ENCODE data around the gene RIPK1. TPM values are rescaled to one million over a fixed set of nuclear protein-coding genes. Genes with fewer than 3 reads are reported as not detected.
"Not testable (repeated sequence)": the region's sequence is repeated elsewhere in the genome, so short reads cannot be mapped to it uniquely, and the experiment has no call there.

Gene RIPK1
- total RNA-seq, 4 donors from 2014 or later, result 12.1 to 46.0 (median 34.6) TPM

DNA sequence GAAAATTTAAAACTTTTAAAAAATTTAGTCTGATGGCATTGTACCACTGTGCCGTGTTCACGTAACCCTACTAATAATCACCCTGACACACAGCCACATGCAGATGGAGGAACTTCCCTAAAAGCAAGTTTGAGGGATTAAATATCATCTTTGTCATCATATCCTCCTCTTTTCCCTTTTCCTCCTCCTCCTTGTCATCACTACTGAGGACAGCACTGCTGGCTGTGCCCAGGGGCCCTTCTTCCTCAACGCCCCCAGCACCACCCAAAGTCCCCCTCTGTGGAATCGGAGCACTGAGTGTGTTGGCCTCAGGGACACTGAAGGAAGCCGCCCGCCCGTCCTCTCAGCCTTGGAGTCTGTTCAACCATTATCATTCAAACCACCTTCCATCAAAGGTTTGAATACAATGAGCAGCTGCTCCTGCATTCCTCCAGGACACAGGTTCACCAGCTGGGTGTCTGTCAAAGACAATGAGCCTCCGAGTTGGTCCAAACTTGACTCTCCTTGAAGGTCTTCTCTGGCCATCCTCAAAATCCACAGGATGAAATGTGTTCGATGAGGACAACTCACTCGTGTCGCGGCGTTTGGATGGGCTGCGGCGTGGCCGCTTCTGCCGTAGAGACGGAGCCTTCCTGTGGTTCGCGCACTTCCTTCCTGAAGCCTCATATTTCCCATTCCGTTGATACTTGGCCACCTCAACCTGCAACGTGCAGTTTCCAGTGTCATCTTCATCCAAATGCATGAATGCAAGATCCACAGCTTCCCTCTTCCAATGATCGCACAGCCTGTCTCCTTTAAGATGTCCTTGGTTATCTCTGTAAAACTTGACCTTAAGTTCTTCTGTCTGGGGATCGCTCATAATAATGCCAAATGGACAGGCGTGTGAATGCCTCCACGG is 45.3 kb upstream of the RIPK1 start:
- no peaks in the 10 kb centered on the region for H3K27me3 ChIP-seq
- H3K27ac ChIP-seq, result peak overlapping the region; percentile 82 to 90 (median 86)
- in situ Hi-C loops (cut with MboI; ENCODE audit: low pct_ligation_motif_present in 1 of 4, low pct_unique_long_range_greater_than_20kb in 1 of 4, low sequenced_read_pairs in 3 of 4) (no loop called here), intact Hi-C loops (cut with DNase I; ENCODE audit: low total_unique reads) (no loop called here)
- peaks cover 9 to 65% (median 20%) of the 10 kb centered on the region in 4 donors for H3K4me1 ChIP-seq
- no peaks in the 10 kb centered on the region for H3K36me3 ChIP-seq
- no peak for DNase-seq
- H3K4me3 ChIP-seq, result peak overlapping the region; percentile 11 to 47 (median 30)
- no peaks in the 10 kb centered on the region for H3K9me3 ChIP-seq
- TF ChIP-seq EP300 (IDR thresholded peaks at IDR 0.05; ENCODE audit: low read depth), result no peak
- no peak for TF ChIP-seq POLR2AphosphoS5 (IDR thresholded peaks at IDR 0.05)
- no peak for TF ChIP-seq POLR2A (IDR thresholded peaks at IDR 0.05)
- TF ChIP-seq, protein P1, sequence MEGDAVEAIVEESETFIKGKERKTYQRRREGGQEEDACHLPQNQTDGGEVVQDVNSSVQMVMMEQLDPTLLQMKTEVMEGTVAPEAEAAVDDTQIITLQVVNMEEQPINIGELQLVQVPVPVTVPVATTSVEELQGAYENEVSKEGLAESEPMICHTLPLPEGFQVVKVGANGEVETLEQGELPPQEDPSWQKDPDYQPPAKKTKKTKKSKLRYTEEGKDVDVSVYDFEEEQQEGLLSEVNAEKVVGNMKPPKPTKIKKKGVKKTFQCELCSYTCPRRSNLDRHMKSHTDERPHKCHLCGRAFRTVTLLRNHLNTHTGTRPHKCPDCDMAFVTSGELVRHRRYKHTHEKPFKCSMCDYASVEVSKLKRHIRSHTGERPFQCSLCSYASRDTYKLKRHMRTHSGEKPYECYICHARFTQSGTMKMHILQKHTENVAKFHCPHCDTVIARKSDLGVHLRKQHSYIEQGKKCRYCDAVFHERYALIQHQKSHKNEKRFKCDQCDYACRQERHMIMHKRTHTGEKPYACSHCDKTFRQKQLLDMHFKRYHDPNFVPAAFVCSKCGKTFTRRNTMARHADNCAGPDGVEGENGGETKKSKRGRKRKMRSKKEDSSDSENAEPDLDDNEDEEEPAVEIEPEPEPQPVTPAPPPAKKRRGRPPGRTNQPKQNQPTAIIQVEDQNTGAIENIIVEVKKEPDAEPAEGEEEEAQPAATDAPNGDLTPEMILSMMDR (IDR thresholded peaks at IDR 0.05), result no peak
- WGBS, 2 donors (ENCODE audit: low coverage in 1 of 2), result 53 to 67% methylated on average over 15 to 26 of the region's 26 CpGs

DNA sequence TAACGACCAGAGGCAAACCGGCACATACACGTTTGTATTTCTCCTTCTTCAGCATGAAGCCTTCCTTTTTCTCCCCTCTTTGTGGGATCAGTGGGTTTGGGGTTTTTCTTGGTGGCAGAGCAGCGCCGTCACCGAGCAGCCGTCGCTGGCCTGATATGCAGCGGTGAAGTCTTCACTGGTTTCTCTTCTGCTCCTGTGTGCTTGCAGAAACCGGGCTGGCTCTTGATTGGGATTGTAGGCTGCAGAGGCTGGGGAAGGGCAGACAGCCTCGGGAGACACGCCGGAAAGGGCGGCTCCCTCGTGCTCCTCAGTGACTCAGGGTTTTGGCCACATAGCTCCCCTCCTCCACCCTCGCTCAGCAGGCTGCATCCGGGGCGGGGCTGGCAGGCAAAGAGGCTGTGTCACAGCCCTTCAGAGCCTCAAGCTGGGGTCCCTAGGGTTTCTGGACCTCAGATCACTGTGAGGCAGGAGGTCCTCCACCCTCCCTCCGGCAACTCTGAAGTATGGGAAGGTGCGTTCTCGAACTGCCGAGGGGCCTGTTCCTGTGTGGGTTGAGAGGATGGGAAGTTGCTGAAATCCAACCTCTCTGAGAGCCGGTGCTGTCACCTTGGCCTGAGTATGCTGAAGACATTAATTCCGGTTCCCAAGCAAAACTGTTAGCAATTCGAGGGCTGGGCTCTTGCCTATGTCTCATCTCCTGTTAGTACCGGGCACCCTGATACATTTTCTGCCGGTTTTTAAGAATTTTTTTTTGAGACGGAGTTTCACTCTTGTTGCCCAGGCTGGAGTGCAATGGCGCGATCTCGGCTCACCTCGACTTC is 44.4 kb upstream of the RIPK1 start:
- in situ Hi-C loops (cut with MboI; ENCODE audit: low pct_ligation_motif_present in 1 of 4, low pct_unique_long_range_greater_than_20kb in 1 of 4, low sequenced_read_pairs in 3 of 4) (no loop called here), intact Hi-C loops (cut with DNase I; ENCODE audit: low total_unique reads) (no loop called here)
- peak; percentile 93 for DNase-seq
- Histone ChIP-seq H3K4me1 (peaks cover 9 to 59% (median 19%) of the 10 kb centered on the region in 4 donors), H3K4me3 (peak overlapping the region; percentile 11 to 47 (median 30)), H3K27ac (peak overlapping the region; percentile 82 to 90 (median 86)), H3K9me3 (no peaks in the 10 kb centered on the region), H3K27me3 (no peaks in the 10 kb centered on the region), H3K36me3 (no peaks in the 10 kb centered on the region)
- WGBS, 2 donors (ENCODE audit: low coverage in 1 of 2), result 37 to 42% methylated on average over 19 to 32 of the region's 32 CpGs
- TF ChIP-seq POLR2AphosphoS5 (IDR thresholded peaks at IDR 0.05) (peak; percentile 71 to 81 (median 79)), EP300 (IDR thresholded peaks at IDR 0.05; ENCODE audit: low read depth) (peak; percentile 40), POLR2A (IDR thresholded peaks at IDR 0.05) (peak; percentile 63)
- TF ChIP-seq, protein P1 (IDR thresholded peaks at IDR 0.05), result no peak

DNA sequence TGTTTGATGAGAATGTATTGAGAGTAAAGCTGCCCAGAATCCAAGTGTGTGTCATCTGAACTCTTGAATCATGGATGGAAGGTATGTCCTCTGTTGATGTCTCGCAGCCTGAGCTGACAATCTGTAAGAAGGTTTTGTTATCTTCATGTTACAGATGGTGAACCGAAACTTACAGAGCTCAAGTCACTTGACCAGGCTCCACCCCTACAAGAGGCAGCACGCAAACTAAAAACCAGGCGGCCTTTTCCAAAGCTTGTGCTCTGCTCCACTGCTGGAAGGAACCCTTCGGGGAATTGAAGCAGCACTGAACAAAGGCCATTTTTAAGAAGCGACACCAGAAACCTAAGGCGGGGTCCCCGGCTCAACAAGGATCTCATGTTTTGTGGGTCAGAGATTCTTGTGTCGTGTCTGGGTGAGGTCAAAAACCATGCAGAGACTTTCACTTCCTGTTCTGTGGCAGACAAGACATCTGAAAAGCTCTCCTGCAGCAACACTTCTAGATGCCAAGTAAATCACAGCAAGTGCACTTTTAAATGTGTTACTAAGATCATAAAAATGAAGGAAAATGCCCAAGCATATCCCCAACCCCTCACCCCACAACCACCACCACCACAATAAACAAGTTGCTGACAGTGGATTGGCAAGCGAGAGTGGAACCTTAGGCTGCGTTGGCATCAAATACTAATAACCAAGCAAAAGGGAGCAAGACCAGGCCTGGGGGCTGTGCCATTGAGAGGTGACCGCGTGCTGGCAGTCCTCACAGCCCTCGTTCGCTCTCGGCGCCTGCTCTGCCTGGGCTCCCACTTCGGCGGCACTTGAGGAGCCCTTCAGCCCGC is 41.3 kb upstream of the RIPK1 start:
- no peak overlapping the region for H3K4me3 ChIP-seq
- peaks cover 4% of the 10 kb centered on the region for H3K27me3 ChIP-seq
- no peaks in the 10 kb centered on the region for H3K9me3 ChIP-seq
- peak; percentile 24 for DNase-seq
- WGBS, 2 donors (ENCODE audit: low coverage in 1 of 2), result 58 to 76% methylated on average over 7 to 20 of the region's 20 CpGs
- H3K27ac ChIP-seq, result peak overlapping the region in 3 of 4 donors; percentile 19 to 88 (median 71)
- TF ChIP-seq, protein P1 (IDR thresholded peaks at IDR 0.05), result no peak
- TF ChIP-seq POLR2A (IDR thresholded peaks at IDR 0.05), result no peak
- no peak for TF ChIP-seq POLR2AphosphoS5 (IDR thresholded peaks at IDR 0.05)
- no peak for TF ChIP-seq EP300 (IDR thresholded peaks at IDR 0.05; ENCODE audit: low read depth)
- peaks cover 8 to 46% (median 11%) of the 10 kb centered on the region in 4 donors for H3K4me1 ChIP-seq
- intact Hi-C loops (cut with DNase I; ENCODE audit: low total_unique reads), result no loop called here
- in situ Hi-C loops (cut with MboI; ENCODE audit: low pct_ligation_motif_present in 1 of 4, low pct_unique_long_range_greater_than_20kb in 1 of 4, low sequenced_read_pairs in 3 of 4), result no loop called here
- no peaks in the 10 kb centered on the region for H3K36me3 ChIP-seq

DNA sequence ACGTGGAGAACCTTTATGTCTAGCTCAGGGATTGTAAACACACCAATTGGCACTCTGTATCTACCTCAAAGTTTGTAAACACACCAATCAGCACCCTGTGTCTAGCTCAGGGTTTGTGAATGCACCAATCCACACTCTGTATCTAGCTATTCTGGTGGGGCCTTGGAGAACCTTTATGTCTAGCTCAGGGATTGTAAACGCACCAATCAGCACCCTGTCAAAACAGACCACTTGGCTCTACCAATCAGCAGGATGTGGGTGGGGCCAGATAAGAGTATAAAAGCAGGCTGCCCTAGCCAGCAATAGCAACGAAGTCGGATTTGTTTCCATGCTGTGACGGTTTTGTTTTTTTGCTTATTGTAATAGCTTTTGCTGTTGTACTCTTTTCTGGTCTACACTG is 40.1 kb upstream of the RIPK1 start:
- WGBS, 2 donors (ENCODE audit: low coverage in 1 of 2), result 71 to 100% methylated on average over 1 to 5 of the region's 5 CpGs
- in situ Hi-C loops (cut with MboI; ENCODE audit: low pct_ligation_motif_present in 1 of 4, low pct_unique_long_range_greater_than_20kb in 1 of 4, low sequenced_read_pairs in 3 of 4); intact Hi-C loops (cut with DNase I; ENCODE audit: low total_unique reads): not testable (repeated sequence)

More for the DNA sequence above, 40.1 kb upstream of the RIPK1 start:
- H3K36me3 ChIP-seq, H3K27me3 ChIP-seq, H3K4me3 ChIP-seq, H3K9me3 ChIP-seq, DNase-seq: not testable (repeated sequence)
- Histone ChIP-seq H3K27ac (peak overlapping the region in 1 of 4 donors; percentile 88), H3K4me1 (peaks cover 8 to 37% (median 10%) of the 10 kb centered on the region in 4 donors)
